GM18526 (cell line): ENCODE results near the gene ASS1.

ENCODE experiments used
- POLR2A ChIP-seq: IDR thresholded peaks from 3 replicates; pipeline ENCODE4 v1.6.1; 2011; ENCODE audit not compliant: insufficient read length; ENCODE audit errors: extremely low read depth

The ASS1 gene

DNA sequence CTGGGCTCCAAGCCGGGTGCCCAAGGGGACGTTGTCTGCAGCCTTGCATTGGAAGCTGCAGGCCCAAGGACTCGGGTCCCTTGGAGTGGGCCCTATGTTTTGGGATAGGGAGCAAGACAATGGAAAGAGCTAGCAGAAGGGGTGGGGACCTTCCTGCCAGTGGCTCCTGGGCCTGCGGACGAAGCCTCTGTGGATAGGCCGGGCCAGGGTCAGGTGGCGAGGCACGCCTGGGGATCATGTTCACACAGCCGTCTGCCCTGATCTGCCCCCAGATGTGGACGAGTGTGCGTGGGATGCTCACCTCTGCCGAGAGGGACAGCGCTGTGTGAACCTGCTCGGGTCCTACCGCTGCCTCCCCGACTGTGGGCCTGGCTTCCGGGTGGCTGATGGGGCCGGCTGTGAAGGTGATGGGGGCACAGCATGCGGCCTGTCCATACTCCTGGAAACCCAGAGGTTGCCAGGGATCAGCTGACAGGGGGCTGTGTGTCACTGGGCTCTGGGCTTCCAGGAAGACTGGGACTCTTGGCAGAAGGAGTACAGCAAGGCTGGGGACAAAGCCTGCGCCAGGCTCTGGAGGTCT lies 16.6 kb upstream of the ASS1 start:
- TF ChIP-seq POLR2A = no peak

DNA sequence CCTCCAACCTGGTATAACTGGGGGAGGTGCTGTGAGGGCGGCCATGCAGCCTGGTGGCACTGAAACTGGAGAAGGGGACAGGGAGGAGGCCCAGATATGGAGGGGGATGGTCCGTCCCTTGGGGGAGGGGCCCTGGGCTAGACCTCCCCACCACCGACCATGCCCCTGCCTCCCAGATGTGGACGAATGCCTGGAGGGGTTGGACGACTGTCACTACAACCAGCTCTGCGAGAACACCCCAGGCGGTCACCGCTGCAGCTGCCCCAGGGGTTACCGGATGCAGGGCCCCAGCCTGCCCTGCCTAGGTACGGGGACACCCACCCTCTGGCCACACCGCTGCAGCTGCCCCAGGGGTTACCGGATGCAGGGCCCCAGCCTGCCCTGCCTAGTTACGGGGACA lies 15.4 kb upstream of the ASS1 start:
- TF ChIP-seq POLR2A = no peak

DNA sequence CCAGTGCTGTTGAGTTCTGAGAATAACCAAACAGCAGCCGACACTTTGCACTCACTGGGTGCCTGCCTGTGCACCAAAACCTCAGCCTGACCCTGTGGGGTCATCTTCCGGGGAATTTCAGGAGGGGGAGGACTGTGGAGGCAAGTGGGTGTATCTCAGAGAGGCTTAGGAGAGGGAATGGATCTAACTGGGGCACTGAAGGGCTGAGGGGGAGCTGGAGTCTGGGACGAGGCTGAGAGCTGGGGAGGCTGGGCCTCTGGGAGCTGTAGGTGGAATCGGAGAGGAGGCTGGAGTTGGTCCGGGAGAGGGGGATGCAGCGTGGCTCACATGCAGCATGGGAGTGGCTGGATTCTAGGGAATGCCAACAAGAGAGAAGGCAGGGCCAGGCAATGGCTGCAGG lies 14.9 kb upstream of the ASS1 start:
- TF ChIP-seq POLR2A = no peak

DNA sequence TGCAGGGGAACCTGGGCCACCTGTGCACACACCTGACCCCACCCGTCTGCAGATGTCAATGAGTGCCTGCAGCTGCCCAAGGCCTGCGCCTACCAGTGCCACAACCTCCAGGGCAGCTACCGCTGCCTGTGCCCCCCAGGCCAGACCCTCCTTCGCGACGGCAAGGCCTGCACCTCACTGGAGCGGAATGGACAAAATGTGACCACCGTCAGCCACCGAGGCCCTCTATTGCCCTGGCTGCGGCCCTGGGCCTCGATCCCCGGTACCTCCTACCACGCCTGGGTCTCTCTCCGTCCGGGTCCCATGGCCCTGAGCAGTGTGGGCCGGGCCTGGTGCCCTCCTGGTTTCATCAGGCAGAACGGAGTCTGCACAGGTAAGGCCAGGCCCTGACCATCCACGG lies 14.5 kb upstream of the ASS1 start:
- no peak for TF ChIP-seq POLR2A

DNA sequence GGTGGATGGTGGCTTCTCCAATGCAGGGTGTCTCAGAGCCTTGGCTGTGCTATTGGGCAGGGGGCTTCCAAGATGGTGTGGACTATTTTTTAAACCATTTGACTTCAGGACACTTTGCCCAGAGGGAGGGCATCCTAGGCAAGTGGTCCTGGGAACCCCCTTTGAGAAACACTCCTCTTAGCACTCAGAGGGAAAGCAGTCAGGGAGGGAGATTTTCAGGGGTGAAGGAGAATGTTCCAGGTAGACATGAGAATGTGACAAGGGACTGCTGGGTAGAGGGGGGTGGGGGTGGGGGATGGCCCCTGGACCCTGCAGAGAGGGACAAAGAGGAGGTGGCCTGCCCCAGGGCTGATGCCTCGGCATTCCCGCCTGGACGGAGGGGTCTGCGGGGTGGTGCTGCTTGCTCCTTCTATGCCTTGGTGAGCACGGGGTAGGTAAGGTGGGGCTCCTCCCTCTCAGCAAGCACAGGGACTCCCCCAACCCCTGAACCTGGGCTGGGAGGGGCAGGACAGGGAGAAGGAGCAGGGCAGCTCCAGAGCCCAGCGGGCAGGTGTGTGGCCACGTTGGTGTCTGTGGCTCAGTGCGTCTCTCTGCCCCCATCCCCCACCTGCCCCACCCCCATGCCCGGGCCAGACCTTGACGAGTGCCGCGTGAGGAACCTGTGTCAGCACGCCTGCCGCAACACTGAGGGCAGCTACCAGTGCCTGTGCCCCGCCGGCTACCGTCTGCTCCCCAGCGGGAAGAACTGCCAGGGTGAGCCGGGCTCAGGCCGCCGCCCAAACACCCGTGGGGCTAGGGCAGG lies 13.8 kb upstream of the ASS1 start:
- TF ChIP-seq POLR2A = no peak

DNA sequence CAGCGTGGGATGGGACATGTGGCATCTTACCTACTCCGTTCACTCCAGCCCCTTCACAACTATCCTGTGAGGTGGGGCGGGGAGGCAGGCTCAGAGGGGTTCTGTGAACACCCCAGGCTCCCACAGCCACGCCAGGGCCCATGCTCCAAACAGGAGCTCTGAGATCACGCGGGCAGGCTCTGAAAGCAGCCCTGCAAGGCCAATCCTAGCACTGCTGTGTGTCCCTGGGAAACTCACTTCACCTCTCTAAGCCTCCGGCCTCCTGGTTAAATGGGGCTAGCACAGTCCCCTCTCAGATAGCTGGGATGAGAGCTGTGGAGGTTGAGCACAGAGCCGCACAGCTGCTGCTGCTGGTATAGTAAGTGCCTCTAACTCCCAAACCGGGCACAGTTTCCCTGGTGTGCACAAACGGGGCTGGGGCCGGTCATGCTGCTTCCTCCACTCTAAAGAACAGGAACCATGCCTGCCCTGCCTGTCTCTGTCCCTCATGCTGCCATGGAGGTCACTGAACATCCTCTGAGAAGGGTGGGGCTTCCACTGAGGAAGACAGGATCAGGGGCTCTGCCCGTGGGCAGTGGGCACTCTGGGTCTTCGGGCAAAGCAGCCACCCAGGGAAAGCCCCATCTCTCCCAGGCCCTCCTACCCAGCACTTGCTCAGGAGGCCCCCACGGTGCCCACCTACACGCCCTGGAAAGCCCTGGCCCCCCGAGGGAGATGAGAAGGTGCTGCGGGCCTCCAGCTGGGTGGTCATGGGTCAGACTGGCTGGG lies 13.0 kb upstream of the ASS1 start:
- TF ChIP-seq POLR2A = no peak

DNA sequence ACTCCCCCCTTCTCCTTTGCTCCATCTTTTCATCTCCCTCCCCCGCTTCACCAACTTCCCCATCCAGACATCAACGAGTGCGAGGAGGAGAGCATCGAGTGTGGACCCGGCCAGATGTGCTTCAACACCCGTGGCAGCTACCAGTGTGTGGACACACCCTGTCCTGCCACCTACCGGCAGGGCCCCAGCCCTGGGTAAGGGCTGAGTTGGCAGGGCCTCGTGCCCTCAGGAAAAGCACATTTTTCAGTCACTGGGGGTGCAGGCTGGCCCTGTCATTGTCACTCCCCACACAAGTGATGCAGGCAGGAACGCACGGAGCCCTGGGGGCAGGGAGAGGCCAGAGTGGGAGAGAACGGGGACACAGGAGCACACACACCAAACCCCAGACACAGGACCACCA lies 12.4 kb upstream of the ASS1 start:
- TF ChIP-seq POLR2A = no peak

DNA sequence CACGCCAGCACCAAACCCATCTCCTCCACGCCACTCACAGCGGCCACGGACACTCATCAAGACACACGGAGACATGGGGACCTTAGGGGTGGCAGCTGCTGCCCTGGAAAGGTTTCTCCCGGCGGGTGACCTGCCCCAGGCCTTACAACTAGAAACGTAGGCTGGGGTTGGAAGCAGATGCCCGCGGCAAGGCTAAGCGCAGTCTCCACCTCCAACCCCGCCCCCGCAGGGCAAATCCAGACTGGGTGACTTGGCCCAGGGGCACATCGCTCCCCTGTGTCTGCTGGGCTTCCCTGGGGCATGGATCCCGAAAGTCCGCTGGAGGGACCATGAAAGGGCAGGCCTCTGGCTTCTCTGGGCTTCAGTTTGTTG lies 12.0 kb upstream of the ASS1 start:
- no peak for TF ChIP-seq POLR2A

DNA sequence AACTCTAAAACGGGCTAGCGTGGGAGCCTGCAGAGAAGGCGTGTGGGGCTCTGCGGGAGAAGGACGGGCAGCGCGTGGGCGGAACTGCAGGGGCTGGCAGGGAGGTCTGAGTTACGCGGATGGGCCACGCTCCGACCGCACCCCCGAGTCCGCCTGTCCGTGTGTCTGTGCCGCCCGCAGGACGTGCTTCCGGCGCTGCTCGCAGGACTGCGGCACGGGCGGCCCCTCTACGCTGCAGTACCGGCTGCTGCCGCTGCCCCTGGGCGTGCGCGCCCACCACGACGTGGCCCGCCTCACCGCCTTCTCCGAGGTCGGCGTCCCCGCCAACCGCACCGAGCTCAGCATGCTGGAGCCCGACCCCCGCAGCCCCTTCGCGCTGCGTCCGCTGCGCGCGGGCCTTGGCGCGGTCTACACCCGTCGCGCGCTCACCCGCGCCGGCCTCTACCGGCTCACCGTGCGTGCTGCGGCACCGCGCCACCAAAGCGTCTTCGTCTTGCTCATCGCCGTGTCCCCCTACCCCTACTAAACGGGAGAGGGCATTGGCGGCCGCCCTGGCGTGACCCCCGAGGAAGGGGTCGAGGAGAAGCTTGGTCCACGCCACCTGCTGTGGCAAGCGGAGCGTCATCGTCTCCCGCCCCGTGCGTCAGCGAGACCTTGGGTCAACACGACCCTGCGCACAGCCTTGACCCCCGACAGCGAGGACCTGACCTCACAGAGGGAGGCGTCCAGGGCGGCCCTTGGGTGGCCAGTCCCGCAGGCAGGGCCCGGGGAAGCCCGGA lies 11.4 kb upstream of the ASS1 start:
- TF ChIP-seq POLR2A = no peak

DNA sequence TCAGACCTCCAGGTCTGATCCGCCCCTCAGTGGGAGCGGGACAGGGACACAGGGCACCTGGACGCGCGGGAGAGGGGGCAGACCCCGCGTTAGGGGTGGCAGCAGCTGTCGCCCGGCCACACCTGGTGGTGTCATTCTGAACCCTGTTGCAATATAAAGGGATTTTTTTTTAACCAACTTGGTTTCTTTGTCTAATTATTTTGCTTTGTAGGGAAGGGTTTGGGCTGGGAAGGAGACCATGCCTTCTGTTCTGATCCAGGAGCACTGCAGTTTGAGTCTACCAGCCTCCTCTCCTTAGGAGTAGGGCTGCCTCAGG lies 10.9 kb upstream of the ASS1 start:
- TF ChIP-seq POLR2A = no peak

DNA sequence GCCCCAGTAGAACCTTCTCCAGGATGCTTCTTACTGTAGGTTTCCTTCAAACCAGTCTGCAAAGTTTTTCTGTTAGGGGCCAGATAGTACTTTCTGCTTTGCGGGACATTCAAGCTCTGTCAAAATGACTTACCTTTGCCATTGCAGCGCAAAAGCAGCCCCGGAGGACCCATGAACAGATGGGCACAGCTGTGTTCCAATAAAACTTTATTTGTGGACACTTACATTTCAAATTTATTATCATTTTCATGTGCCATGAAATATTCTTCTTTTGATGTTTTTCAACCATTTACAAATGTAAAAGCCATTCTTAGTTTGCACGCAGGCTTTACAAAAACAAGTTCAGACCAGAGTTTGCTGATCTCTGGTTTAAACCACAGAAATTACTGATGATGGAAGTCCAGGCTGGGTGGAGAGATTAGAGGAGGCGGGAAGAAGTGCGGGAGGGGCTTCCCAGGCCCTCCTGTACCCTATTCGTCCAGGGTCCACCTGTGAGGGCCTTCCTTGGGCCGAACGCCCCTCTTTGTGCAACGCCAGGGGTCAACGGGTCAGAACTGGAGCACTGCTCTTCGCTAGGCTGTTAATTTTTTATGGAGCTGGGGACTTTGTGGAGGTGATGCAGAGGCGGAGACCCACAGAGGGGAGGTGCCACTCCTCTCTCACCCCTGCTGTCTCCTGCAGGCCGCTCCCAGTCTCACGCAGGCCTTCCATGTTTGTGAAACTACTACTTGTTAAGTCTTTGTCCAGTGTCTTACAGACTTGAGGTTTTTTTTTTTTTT lies 7.6 kb upstream of the ASS1 start:
- TF ChIP-seq POLR2A = no peak

DNA sequence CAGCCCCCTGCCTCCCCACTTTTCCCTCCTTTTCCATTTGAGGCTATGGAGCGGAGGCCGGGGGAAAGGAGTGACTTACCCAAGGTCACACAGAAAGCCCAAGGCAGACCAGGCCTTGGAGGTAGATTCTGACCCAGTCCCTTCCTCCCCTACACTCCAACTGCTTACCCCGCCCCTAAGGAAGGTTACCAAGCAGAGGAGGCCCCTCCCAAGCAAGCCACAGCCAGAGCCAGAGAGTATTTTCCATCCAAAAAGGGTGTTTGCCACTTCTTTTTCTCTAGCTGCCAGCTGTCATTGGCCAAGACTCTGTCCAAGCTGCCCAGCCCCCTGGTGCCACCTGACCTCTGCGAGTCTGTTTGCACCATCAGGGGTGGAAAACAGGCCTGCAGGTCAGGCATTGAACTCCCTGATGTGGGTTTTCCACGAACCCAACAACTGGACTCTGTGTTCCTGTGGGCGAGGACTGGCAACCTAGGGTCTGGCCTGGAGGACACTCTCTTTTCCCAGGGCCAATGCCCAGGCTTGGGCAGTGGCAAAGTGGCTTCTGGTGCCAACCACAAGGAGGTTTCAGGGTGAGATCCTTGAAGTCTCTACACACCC lies 6.3 kb upstream of the ASS1 start:
- TF ChIP-seq POLR2A = no peak

DNA sequence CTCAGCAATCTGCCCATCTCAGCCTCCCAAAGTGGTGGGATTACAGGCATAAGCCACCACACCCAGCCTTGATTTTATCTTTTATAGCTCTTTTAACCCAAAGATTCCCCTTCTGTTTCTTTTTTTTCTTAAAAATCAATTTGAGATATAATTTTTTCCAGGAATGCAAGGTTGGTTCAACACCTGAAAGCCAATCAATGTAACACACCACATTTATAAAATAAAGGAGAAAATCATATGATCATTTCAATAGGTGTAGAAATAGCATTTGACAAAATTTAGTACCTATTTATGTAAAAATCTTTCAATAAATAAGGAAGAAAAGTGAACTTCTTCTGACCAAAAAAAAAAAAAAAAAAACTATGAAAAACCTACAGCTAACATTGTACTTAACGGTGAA lies 3.7 kb upstream of the ASS1 start:
- no peak for TF ChIP-seq POLR2A

DNA sequence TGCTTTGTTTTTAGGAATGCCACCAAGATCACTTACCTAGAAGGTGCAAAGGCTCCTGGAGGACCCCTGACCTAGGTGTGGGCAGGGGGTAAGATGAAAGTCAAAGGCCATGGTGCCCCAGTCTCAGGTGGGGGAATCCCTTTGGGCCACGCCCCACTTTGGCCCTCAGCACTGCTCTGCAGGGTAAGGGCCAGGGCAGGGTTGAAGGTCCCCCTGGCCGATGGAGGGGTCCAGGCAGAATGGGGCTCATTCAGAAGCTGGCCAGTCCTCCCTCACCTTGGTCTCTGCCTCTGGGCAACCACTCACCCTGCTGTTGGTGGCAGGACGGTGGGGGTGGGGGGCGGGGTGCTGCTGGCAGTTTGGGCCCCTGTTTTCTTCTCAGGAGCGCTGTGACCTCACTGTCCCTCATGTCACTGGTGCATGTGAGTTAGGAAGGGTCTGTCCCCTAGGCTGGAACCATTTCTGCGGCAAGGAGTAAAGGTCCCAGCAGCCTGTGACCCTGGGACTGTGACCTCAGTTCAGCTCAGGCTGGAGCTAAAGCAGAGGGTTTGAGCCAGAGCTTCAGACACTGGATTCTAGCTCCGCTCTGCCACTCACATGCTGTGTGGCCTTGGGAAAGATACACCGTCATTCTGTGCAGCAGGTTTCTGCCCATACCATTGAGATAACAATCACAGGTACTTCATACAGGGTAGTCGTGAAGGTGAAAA lies 1.9 kb upstream of the ASS1 start:
- TF ChIP-seq POLR2A = no peak
